Measurements from ENCODE around the gene NUMB. TPM values are rescaled to one million over a fixed set of nuclear protein-coding genes. Genes with fewer than 3 reads are reported as not detected.
"Not testable (repeated sequence)": the region's sequence is repeated elsewhere in the genome, so short reads cannot be mapped to it uniquely, and the experiment has no call there.

Gene NUMB
- total and polyA plus RNA-seq, 2 donors (not counting 1 experiment from before 2014, with no cell fraction given) = 36.0 to 151 TPM

DNA sequence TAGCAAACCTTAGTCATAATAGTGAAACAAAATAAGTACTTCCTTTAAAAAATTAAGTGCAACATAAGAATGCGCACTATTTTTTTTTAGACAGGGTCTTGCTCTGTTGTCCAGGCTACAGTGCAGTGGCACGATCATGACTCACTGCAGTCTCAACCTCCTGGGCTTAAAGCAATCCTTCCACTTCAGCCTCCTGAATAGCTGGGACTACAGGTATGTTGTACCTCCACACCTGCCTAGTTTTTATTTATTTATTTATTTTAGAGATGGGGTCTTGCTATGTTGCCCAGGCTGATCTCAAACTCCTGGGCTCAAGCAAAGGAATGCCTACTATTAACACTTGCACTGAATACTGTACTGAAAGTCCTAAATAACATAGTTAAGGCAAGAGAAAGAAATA lies 93.8 kb downstream of the NUMB start:
- no peaks in the 10 kb centered on the region for H3K4me1 ChIP-seq (ENCODE audit: control insufficient read depth, extremely low read depth, insufficient read depth, low read length)
- no peak overlapping the region for H3K27ac ChIP-seq (ENCODE audit: insufficient read depth, low read length)
- DNase-seq (ENCODE audit: low read depth in 2 of 2) = no peak
- H2AFZ ChIP-seq (ENCODE audit: low read length) = no peak overlapping the region
- no peaks in the 10 kb centered on the region for H3K27me3 ChIP-seq (ENCODE audit: control insufficient read depth, insufficient read depth, low read length)
- H3K9ac ChIP-seq (ENCODE audit: insufficient read depth, low read length) = no peak overlapping the region
- H4K20me1 ChIP-seq (ENCODE audit: control insufficient read depth, extremely low read depth, insufficient read depth, low read length) = no peaks in the 10 kb centered on the region
- no peaks in the 10 kb centered on the region for H3K36me3 ChIP-seq (ENCODE audit: control insufficient read depth, insufficient read depth, low read length)
- no peak overlapping the region for H3K4me2 ChIP-seq (ENCODE audit: extremely low read depth, insufficient read depth, low read length)
- H3K4me3 ChIP-seq (replicated peaks in 1 of 4; ENCODE audit: control extremely low read depth in 1 of 4, insufficient read depth in 1 of 4, low read depth in 3 of 4, low read length in 4 of 4) = no peak overlapping the region
- H3K79me2 ChIP-seq (ENCODE audit: control insufficient read depth, insufficient read depth, low read length) = peaks cover 7% of the 10 kb centered on the region
- TF ChIP-seq EZH2 (IDR thresholded peaks at IDR 0.05; ENCODE audit: low read length, missing control alignments) = no peak
- TF ChIP-seq, protein P1, sequence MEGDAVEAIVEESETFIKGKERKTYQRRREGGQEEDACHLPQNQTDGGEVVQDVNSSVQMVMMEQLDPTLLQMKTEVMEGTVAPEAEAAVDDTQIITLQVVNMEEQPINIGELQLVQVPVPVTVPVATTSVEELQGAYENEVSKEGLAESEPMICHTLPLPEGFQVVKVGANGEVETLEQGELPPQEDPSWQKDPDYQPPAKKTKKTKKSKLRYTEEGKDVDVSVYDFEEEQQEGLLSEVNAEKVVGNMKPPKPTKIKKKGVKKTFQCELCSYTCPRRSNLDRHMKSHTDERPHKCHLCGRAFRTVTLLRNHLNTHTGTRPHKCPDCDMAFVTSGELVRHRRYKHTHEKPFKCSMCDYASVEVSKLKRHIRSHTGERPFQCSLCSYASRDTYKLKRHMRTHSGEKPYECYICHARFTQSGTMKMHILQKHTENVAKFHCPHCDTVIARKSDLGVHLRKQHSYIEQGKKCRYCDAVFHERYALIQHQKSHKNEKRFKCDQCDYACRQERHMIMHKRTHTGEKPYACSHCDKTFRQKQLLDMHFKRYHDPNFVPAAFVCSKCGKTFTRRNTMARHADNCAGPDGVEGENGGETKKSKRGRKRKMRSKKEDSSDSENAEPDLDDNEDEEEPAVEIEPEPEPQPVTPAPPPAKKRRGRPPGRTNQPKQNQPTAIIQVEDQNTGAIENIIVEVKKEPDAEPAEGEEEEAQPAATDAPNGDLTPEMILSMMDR (conservative IDR thresholded peaks at IDR 0.05 in 1 of 2, IDR thresholded peaks at IDR 0.05 in 1 of 2; ENCODE audit: low read depth in 1 of 2, low read length in 2 of 2) = no peak
- H3K9me3 ChIP-seq (ENCODE audit: control insufficient read depth, insufficient read depth, low read depth, low read length) = no peaks in the 10 kb centered on the region

DNA sequence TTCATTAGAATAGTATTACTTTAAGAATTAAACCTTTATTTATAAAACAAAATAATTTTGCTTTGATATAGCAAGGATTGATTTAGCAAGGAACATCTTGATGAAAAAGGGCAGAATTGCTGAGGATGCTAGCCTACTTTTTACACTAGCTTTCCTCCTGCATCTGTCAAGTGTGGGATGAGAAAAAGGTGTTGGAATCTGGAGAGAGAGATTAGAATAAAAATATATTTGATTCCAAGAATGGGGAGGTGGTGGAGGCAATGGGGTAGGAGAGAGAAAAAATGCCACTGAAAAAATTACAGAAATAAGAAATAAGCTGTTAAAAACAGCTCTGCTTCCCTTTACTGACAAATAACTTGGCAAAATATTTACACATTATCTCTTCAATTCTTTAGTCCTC lies 98.9 kb downstream of the NUMB start:
- Histone ChIP-seq H3K27ac (ENCODE audit: insufficient read depth, low read length) (no peak overlapping the region), H3K4me2 (ENCODE audit: extremely low read depth, insufficient read depth, low read length) (no peak overlapping the region), H2AFZ (ENCODE audit: low read length) (no peak overlapping the region), H3K36me3 (ENCODE audit: control insufficient read depth, insufficient read depth, low read length) (peaks cover 2% of the 10 kb centered on the region), H3K9me3 (ENCODE audit: control insufficient read depth, insufficient read depth, low read depth, low read length) (no peaks in the 10 kb centered on the region), H3K4me1 (ENCODE audit: control insufficient read depth, extremely low read depth, insufficient read depth, low read length) (no peaks in the 10 kb centered on the region), H3K9ac (ENCODE audit: insufficient read depth, low read length) (no peak overlapping the region), H3K4me3 (replicated peaks in 1 of 4; ENCODE audit: control extremely low read depth in 1 of 4, insufficient read depth in 1 of 4, low read depth in 3 of 4, low read length in 4 of 4) (no peak overlapping the region), H3K27me3 (ENCODE audit: control insufficient read depth, insufficient read depth, low read length) (no peaks in the 10 kb centered on the region), H4K20me1 (ENCODE audit: control insufficient read depth, extremely low read depth, insufficient read depth, low read length) (no peaks in the 10 kb centered on the region), H3K79me2 (ENCODE audit: control insufficient read depth, insufficient read depth, low read length) (peaks cover 5% of the 10 kb centered on the region)
- TF ChIP-seq, protein P1 (conservative IDR thresholded peaks at IDR 0.05 in 1 of 2, IDR thresholded peaks at IDR 0.05 in 1 of 2; ENCODE audit: low read depth in 1 of 2, low read length in 2 of 2) = no peak
- no peak for TF ChIP-seq EZH2 (IDR thresholded peaks at IDR 0.05; ENCODE audit: low read length, missing control alignments)
- no peak for DNase-seq (ENCODE audit: low read depth in 2 of 2)

DNA sequence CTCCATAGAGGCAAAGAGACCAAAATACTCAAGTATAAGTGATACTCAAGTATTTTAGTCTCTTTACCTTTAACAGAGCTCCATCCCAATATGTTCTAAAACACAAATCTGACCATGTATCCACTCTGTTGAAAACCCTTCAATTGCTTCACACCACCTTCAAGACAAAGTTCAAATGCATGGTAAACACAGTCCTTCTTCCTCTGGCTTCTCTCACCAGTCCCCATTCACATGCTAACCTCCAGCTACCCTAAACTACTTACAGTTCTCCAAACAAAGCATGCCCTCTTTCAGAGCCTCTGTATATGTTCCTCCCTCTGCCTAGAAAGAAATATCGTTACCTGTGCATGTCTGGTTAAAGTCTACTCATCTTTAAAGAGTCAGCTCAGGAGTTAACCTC lies 100.2 kb downstream of the NUMB start:
- Histone ChIP-seq H3K4me1 (ENCODE audit: control insufficient read depth, extremely low read depth, insufficient read depth, low read length) (no peaks in the 10 kb centered on the region), H3K4me3 (replicated peaks in 1 of 4; ENCODE audit: control extremely low read depth in 1 of 4, insufficient read depth in 1 of 4, low read depth in 3 of 4, low read length in 4 of 4) (no peak overlapping the region), H3K4me2 (ENCODE audit: extremely low read depth, insufficient read depth, low read length) (no peak overlapping the region), H3K27me3 (ENCODE audit: control insufficient read depth, insufficient read depth, low read length) (no peaks in the 10 kb centered on the region), H3K27ac (ENCODE audit: insufficient read depth, low read length) (no peak overlapping the region), H2AFZ (ENCODE audit: low read length) (no peak overlapping the region), H4K20me1 (ENCODE audit: control insufficient read depth, extremely low read depth, insufficient read depth, low read length) (no peaks in the 10 kb centered on the region), H3K36me3 (ENCODE audit: control insufficient read depth, insufficient read depth, low read length) (peaks cover 2% of the 10 kb centered on the region), H3K9ac (ENCODE audit: insufficient read depth, low read length) (no peak overlapping the region), H3K79me2 (ENCODE audit: control insufficient read depth, insufficient read depth, low read length) (peaks cover 5% of the 10 kb centered on the region), H3K9me3 (ENCODE audit: control insufficient read depth, insufficient read depth, low read depth, low read length) (no peaks in the 10 kb centered on the region)
- TF ChIP-seq EZH2 (IDR thresholded peaks at IDR 0.05; ENCODE audit: low read length, missing control alignments) = no peak
- TF ChIP-seq, protein P1 (conservative IDR thresholded peaks at IDR 0.05 in 1 of 2, IDR thresholded peaks at IDR 0.05 in 1 of 2; ENCODE audit: low read depth in 1 of 2, low read length in 2 of 2) = no peak
- DNase-seq (ENCODE audit: low read depth in 2 of 2) = no peak

DNA sequence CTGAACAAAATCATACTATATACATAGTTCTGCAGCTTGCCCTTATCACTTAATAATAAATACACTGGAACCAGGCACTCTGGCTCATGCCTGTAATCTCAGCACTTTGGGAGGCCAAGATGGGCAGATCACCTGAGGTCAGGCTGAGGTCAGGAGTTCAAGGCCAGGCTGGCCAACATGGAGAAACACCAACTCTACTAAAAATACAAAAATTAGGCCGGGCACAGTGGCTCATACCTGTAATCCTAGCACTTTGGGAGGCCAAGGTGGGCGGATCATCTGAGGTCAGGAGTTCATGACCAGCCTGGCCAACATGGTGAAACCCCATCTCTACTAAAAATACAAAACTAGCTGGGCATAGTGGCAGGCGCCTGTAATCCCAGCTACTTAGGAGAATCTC lies 109.3 kb downstream of the NUMB start:
- H3K79me2 ChIP-seq (ENCODE audit: control insufficient read depth, insufficient read depth, low read length); H3K4me2 ChIP-seq (ENCODE audit: extremely low read depth, insufficient read depth, low read length); H2AFZ ChIP-seq (ENCODE audit: low read length); H3K9me3 ChIP-seq (ENCODE audit: control insufficient read depth, insufficient read depth, low read depth, low read length); DNase-seq (ENCODE audit: low read depth in 2 of 2); H3K9ac ChIP-seq (ENCODE audit: insufficient read depth, low read length); H4K20me1 ChIP-seq (ENCODE audit: control insufficient read depth, extremely low read depth, insufficient read depth, low read length); H3K27ac ChIP-seq (ENCODE audit: insufficient read depth, low read length); H3K4me3 ChIP-seq (replicated peaks in 1 of 4; ENCODE audit: control extremely low read depth in 1 of 4, insufficient read depth in 1 of 4, low read depth in 3 of 4, low read length in 4 of 4); H3K36me3 ChIP-seq (ENCODE audit: control insufficient read depth, insufficient read depth, low read length); H3K4me1 ChIP-seq (ENCODE audit: control insufficient read depth, extremely low read depth, insufficient read depth, low read length); H3K27me3 ChIP-seq (ENCODE audit: control insufficient read depth, insufficient read depth, low read length): not testable (repeated sequence)
